Progenitor cell of endocrine pancreas (in vitro differentiated cells): ENCODE measurements around the gene GPC3. TPM values are rescaled to one million over a fixed set of nuclear protein-coding genes. Genes with fewer than 3 reads are reported as not detected.

Experiments
- DNase-seq: peaks from one replicate; pipeline ENCODE4 v3.0.0; 2021; ENCODE audit warnings: low spot score; ENCODE audit not compliant: unreplicated experiment
- H3K27ac Mint-ChIP-seq: 2 replicates; pipeline ENCODE4 v1.8.0; 2021; ENCODE audit warnings: mild to moderate bottlenecking, moderate library complexity, mixed read lengths
- H3K27me3 Mint-ChIP-seq: 2 replicates; pipeline ENCODE4 v1.8.0; 2021; ENCODE audit warnings: mixed read lengths
- H3K36me3 Mint-ChIP-seq: 2 replicates; pipeline ENCODE4 v1.8.0; 2022; ENCODE audit warnings: mixed read lengths; ENCODE audit not compliant: insufficient read depth
- H3K4me1 Mint-ChIP-seq: 2 replicates; pipeline ENCODE4 v1.8.0; 2021; ENCODE audit warnings: low read depth, mixed read lengths
- H3K4me3 Mint-ChIP-seq: 2 replicates; pipeline ENCODE4 v1.8.0; 2021; ENCODE audit warnings: low read depth, mild to moderate bottlenecking, moderate library complexity, mixed read lengths
- H3K9me3 Mint-ChIP-seq: 2 replicates; pipeline ENCODE4 v1.8.0; 2021; ENCODE audit warnings: low read depth, mixed read lengths
- CTCF ChIP-seq: fragments of 200-600 bp; sonication (generic); IDR thresholded peaks from one replicate; pipeline ENCODE4 v1.5.0; 2021; ENCODE audit warnings: antibody characterized with exemption, mild to moderate bottlenecking; ENCODE audit not compliant: unreplicated experiment
- total RNA-seq: library from RNA; stranded (reverse); gene quantifications from 2 replicates; pipeline ENCODE4 v1.2.1, GENCODE V29; 2021

The GPC3 gene
- total RNA-seq, 1 donor from 2014 or later, result 197 TPM

- H3K36me3 Mint-ChIP-seq, result peaks cover 10% of the 10 kb centered on the region
Observed at GRCh38 chrX:133575501-133576136, 409.8 kb downstream of the GPC3 start.

GRCh38 chrX:133574716-133575115, 410.7 kb downstream of the GPC3 start:
- peaks cover 10% of the 10 kb centered on the region for H3K36me3 Mint-ChIP-seq
- no peak overlapping the region for H3K4me3 Mint-ChIP-seq
- H3K4me1 Mint-ChIP-seq, result no peaks in the 10 kb centered on the region
- no peak overlapping the region for H3K27ac Mint-ChIP-seq
- no peaks in the 10 kb centered on the region for H3K27me3 Mint-ChIP-seq
- peaks cover 7% of the 10 kb centered on the region for H3K9me3 Mint-ChIP-seq
- DNase-seq, result no peak
- no peak for TF ChIP-seq CTCF

More at GRCh38 chrX:133575501-133576136, 409.8 kb downstream of the GPC3 start:
- Mint-ChIP-seq H3K4me3 (no peak overlapping the region), H3K27me3 (no peaks in the 10 kb centered on the region), H3K4me1 (no peaks in the 10 kb centered on the region), H3K9me3 (peaks cover 7% of the 10 kb centered on the region), H3K27ac (no peak overlapping the region)
- no peak for TF ChIP-seq CTCF
- DNase-seq, result no peak

GRCh38 chrX:133570549-133570948, 414.8 kb downstream of the GPC3 start:
- no peak for TF ChIP-seq CTCF
- Mint-ChIP-seq H3K27me3 (no peaks in the 10 kb centered on the region), H3K36me3 (peaks cover 8% of the 10 kb centered on the region), H3K4me1 (no peaks in the 10 kb centered on the region), H3K9me3 (peaks cover 7% of the 10 kb centered on the region), H3K4me3 (no peak overlapping the region), H3K27ac (no peak overlapping the region)
- no peak for DNase-seq

- no peak overlapping the region for H3K4me3 Mint-ChIP-seq
- peaks cover 7% of the 10 kb centered on the region for H3K9me3 Mint-ChIP-seq
- no peak overlapping the region for H3K27ac Mint-ChIP-seq
- DNase-seq, result no peak
- TF ChIP-seq CTCF, result no peak
- H3K4me1 Mint-ChIP-seq, result no peaks in the 10 kb centered on the region
- no peaks in the 10 kb centered on the region for H3K27me3 Mint-ChIP-seq
- peaks cover 8% of the 10 kb centered on the region for H3K36me3 Mint-ChIP-seq
Observed at GRCh38 chrX:133569217-133569616, 416.2 kb downstream of the GPC3 start.

- no peak overlapping the region for H3K4me3 Mint-ChIP-seq
- H3K36me3 Mint-ChIP-seq, result peaks cover 7% of the 10 kb centered on the region
- no peaks in the 10 kb centered on the region for H3K27me3 Mint-ChIP-seq
- H3K4me1 Mint-ChIP-seq, result no peaks in the 10 kb centered on the region
- no peak overlapping the region for H3K27ac Mint-ChIP-seq
- H3K9me3 Mint-ChIP-seq, result peaks cover 7% of the 10 kb centered on the region
- DNase-seq, result no peak
- TF ChIP-seq CTCF, result no peak
Observed at GRCh38 chrX:133568109-133568508, 417.3 kb downstream of the GPC3 start.
